Neuronal stem cell (in vitro differentiated cells): Measurements from ENCODE around the gene AATF.

Source experiments
- DNase-seq: peaks from one replicate; pipeline ENCODE4 v3.0.0-alpha.2; 2013; ENCODE audit warnings: low spot score
- H2AFZ ChIP-seq: one replicate; pipeline ENCODE4 v1.6.1; 2013; ENCODE audit warnings: mild to moderate bottlenecking, low read length, inconsistent platforms
- H2AK5ac ChIP-seq: 2 replicates; pipeline ENCODE4 v1.6.1; 2013; ENCODE audit warnings: low read depth, mild to moderate bottlenecking, inconsistent platforms, low read length, moderate library complexity, mixed read lengths
- H2BK120ac ChIP-seq: 2 replicates; pipeline ENCODE4 v1.6.1; 2013; ENCODE audit warnings: low read depth, mild to moderate bottlenecking, inconsistent platforms, low read length, moderate library complexity, mixed read lengths
- H2BK12ac ChIP-seq: one replicate; pipeline ENCODE4 v1.6.1; 2013; ENCODE audit warnings: low read length, inconsistent platforms
- H2BK15ac ChIP-seq: 2 replicates; pipeline ENCODE4 v1.6.1; 2013; ENCODE audit warnings: mild to moderate bottlenecking, low read length, inconsistent platforms, mixed read lengths
- H2BK5ac ChIP-seq: one replicate; pipeline ENCODE4 v1.6.1; 2013; ENCODE audit warnings: inconsistent platforms, mild to moderate bottlenecking, low read length, moderate library complexity
- H3K14ac ChIP-seq: one replicate; pipeline ENCODE4 v1.6.1; 2013; ENCODE audit warnings: low read length, inconsistent platforms
- H3K18ac ChIP-seq: 2 replicates; pipeline ENCODE4 v1.6.1; 2013; ENCODE audit warnings: low read length, inconsistent platforms
- H3K23ac ChIP-seq: 2 replicates; pipeline ENCODE4 v1.6.1; 2013; ENCODE audit warnings: low read depth, mild to moderate bottlenecking, mixed read lengths, low read length, inconsistent platforms; ENCODE audit not compliant: poor library complexity
- H3K27ac ChIP-seq: replicated peaks from 3 replicates; pipeline ENCODE4 v1.5.1; 2013; ENCODE audit warnings: low read length, inconsistent platforms
- H3K27me3 ChIP-seq, 3 experiments: 2 replicates each; pipeline ENCODE4 v1.6.1; 2013; ENCODE audit warnings: low read length in 3 of 3, mild to moderate bottlenecking in 2 of 3, inconsistent platforms in 1 of 3, low read depth in 1 of 3, mixed read lengths in 1 of 3, moderate library complexity in 1 of 3; ENCODE audit not compliant: control insufficient read depth in 3 of 3, insufficient read depth in 3 of 3
- H3K36me3 ChIP-seq, 2 donors: replicated peaks in 1 of 2; 2 replicates each; pipeline ENCODE4 v1.6.1; 2013; ENCODE audit warnings: low read length in 2 of 2; ENCODE audit not compliant: control insufficient read depth in 2 of 2, insufficient read depth in 2 of 2
- H3K4ac ChIP-seq: 2 replicates; pipeline ENCODE4 v1.6.1; 2013; ENCODE audit warnings: inconsistent platforms, mild to moderate bottlenecking, low read length, moderate library complexity
- H3K4me1 ChIP-seq, 2 donors: 1 replicate in 1 of 2; 2 replicates in 1 of 2; pipeline ENCODE4 v1.6.1; 2013; ENCODE audit warnings: low read length in 2 of 2, low read depth in 1 of 2; ENCODE audit not compliant: control insufficient read depth in 2 of 2, insufficient read depth in 1 of 2
- H3K4me2 ChIP-seq: one replicate; pipeline ENCODE4 v1.6.1; 2013; ENCODE audit warnings: mild to moderate bottlenecking, low read length, inconsistent platforms; ENCODE audit not compliant: insufficient read depth, poor library complexity, severe bottlenecking
- H3K4me3 ChIP-seq, 2 donors: 2 replicates each; pipeline ENCODE4 v1.5.1; 2013; ENCODE audit warnings: low read length in 2 of 2, mild to moderate bottlenecking in 2 of 2, inconsistent platforms in 1 of 2, moderate library complexity in 1 of 2
- H3K79me1 ChIP-seq: one replicate; pipeline ENCODE4 v1.6.1; 2013; ENCODE audit warnings: low read depth, mild to moderate bottlenecking, inconsistent platforms, low read length, moderate library complexity
- H3K9ac ChIP-seq: one replicate; pipeline ENCODE4 v1.6.1; 2013; ENCODE audit warnings: mild to moderate bottlenecking, low read depth, low read length, inconsistent platforms; ENCODE audit not compliant: poor library complexity
- H3K9me3 ChIP-seq, 2 donors: replicated peaks in 1 of 2; 2 replicates each; pipeline versions ENCODE3 to v1.6.1; 2013; ENCODE audit warnings: low read length in 2 of 2, mild to moderate bottlenecking in 2 of 2, inconsistent platforms in 1 of 2, low read depth in 1 of 2, mixed read lengths in 1 of 2, moderate library complexity in 1 of 2; ENCODE audit not compliant: control insufficient read depth in 2 of 2, insufficient read depth in 1 of 2
- H4K8ac ChIP-seq: one replicate; pipeline ENCODE4 v1.6.1; 2013; ENCODE audit warnings: low read depth, mild to moderate bottlenecking, inconsistent platforms, low read length, moderate library complexity
- H4K91ac ChIP-seq: one replicate; pipeline ENCODE4 v1.6.1; 2013; ENCODE audit warnings: low read length, low read depth, mild to moderate bottlenecking, inconsistent platforms; ENCODE audit not compliant: poor library complexity
- WGBS, 2 donors: extraction: QIAGEN DNeasy Blood & Tissue Kit; methylation state at CpG; one replicate each; pipeline ENCODE4 v1.1.7; 2013; ENCODE audit warnings: missing lambda C conversion rate in 2 of 2, mixed read lengths in 1 of 2; ENCODE audit not compliant: insufficient read length in 2 of 2, insufficient replicate concordance in 1 of 2; ENCODE audit errors: extremely low coverage in 2 of 2; 5-methylcytosine and 5-hydroxymethylcytosine counted together

Gene AATF

GRCh38 chr17:36945959-36946725, 2.6 kb upstream of the AATF start:
- Histone ChIP-seq H3K27ac (no peak overlapping the region), H4K8ac (no peak overlapping the region), H3K9me3 (peaks cover 0 to 6% of the 10 kb centered on the region in 2 donors), H3K9ac (no peak overlapping the region), H2BK120ac (no peak overlapping the region), H3K18ac (peak overlapping the region; percentile 62), H2BK5ac (no peak overlapping the region), H3K4ac (no peak overlapping the region), H2BK15ac (no peak overlapping the region), H3K79me1 (no peaks in the 10 kb centered on the region), H2AK5ac (no peak overlapping the region), H3K23ac (peak overlapping the region; percentile 82), H3K4me2 (no peak overlapping the region), H3K14ac (no peak overlapping the region), H3K4me1 (peaks cover 2 to 3% of the 10 kb centered on the region in 2 donors), H3K27me3 (peaks cover 43 to 71% (median 65%) of the 10 kb centered on the region in 3 experiments), H3K36me3 (peaks cover 2 to 8% of the 10 kb centered on the region in 2 donors), H3K4me3 (no peak overlapping the region), H4K91ac (no peak overlapping the region), H2BK12ac (no peak overlapping the region), H2AFZ (no peak overlapping the region)
- no CpG with 5 or more reads among the region's 30 CpGs for WGBS, 2 donors
- no peak for DNase-seq

- Histone ChIP-seq H3K4me2 (no peak overlapping the region), H3K14ac (no peak overlapping the region), H3K23ac (no peak overlapping the region), H3K4me1 (peaks cover 2 to 3% of the 10 kb centered on the region in 2 donors), H3K27ac (no peak overlapping the region), H3K79me1 (no peaks in the 10 kb centered on the region), H3K18ac (no peak overlapping the region), H3K9me3 (peaks cover 0 to 6% of the 10 kb centered on the region in 2 donors), H4K8ac (no peak overlapping the region), H3K9ac (no peak overlapping the region), H2BK15ac (no peak overlapping the region), H3K4me3 (no peak overlapping the region), H4K91ac (no peak overlapping the region), H2BK5ac (no peak overlapping the region), H2AFZ (no peak overlapping the region), H2AK5ac (no peak overlapping the region), H2BK120ac (no peak overlapping the region), H2BK12ac (no peak overlapping the region), H3K36me3 (peaks cover 2 to 13% of the 10 kb centered on the region in 2 donors), H3K4ac (no peak overlapping the region), H3K27me3 (peaks cover 37 to 66% (median 59%) of the 10 kb centered on the region in 3 experiments)
- DNase-seq, result no peak
- no CpG with 5 or more reads among the region's 2 CpGs for whole genome bisulfite sequencing, 2 donors
Measured at GRCh38 chr17:36946726-36947091, 2.0 kb upstream of the AATF start.

GRCh38 chr17:36947922-36948716, 635 bp upstream of the AATF start:
- Histone ChIP-seq H3K4me2 (peak overlapping the region; percentile 63), H3K27me3 (peaks cover 25 to 51% (median 45%) of the 10 kb centered on the region in 3 experiments), H2BK5ac (no peak overlapping the region), H3K36me3 (peaks cover 10 to 27% of the 10 kb centered on the region in 2 donors), H3K4ac (no peak overlapping the region), H4K8ac (no peak overlapping the region), H2BK12ac (no peak overlapping the region), H3K14ac (no peak overlapping the region), H3K9ac (no peak overlapping the region), H3K4me1 (peaks cover 2 to 3% of the 10 kb centered on the region in 2 donors), H3K18ac (peak overlapping the region; percentile 13), H3K79me1 (no peaks in the 10 kb centered on the region), H2BK120ac (no peak overlapping the region), H3K23ac (peak overlapping the region; percentile 15), H2BK15ac (no peak overlapping the region), H4K91ac (no peak overlapping the region), H3K4me3 (peak overlapping the region; percentile 65 to 74), H3K27ac (no peak overlapping the region), H3K9me3 (peaks cover 0 to 6% of the 10 kb centered on the region in 2 donors), H2AFZ (peak overlapping the region; percentile 97), H2AK5ac (no peak overlapping the region)
- no CpG with 5 or more reads among the region's 26 CpGs for WGBS, 2 donors
- DNase-seq, result no peak

GRCh38 chr17:36949461-36949927, 740 bp downstream of the AATF start:
- DNase-seq, result no peak
- Histone ChIP-seq H4K8ac (no peak overlapping the region), H3K27me3 (peaks cover 19 to 38% (median 35%) of the 10 kb centered on the region in 3 experiments), H3K4me3 (peak overlapping the region; percentile 65 to 87), H3K9me3 (peaks cover 0 to 6% of the 10 kb centered on the region in 2 donors), H2BK15ac (no peak overlapping the region), H3K4ac (no peak overlapping the region), H3K9ac (peak overlapping the region; percentile 89), H3K79me1 (no peaks in the 10 kb centered on the region), H2AK5ac (no peak overlapping the region), H2BK120ac (no peak overlapping the region), H3K27ac (peak overlapping the region; percentile 83), H3K14ac (no peak overlapping the region), H3K23ac (no peak overlapping the region), H3K36me3 (peaks cover 18 to 41% of the 10 kb centered on the region in 2 donors), H3K4me1 (peaks cover 2 to 3% of the 10 kb centered on the region in 2 donors), H3K4me2 (peak overlapping the region; percentile 80), H3K18ac (peak overlapping the region; percentile 92), H2BK5ac (no peak overlapping the region), H2BK12ac (no peak overlapping the region), H2AFZ (peak overlapping the region; percentile 97), H4K91ac (no peak overlapping the region)
- no CpG with 5 or more reads among the region's 9 CpGs for WGBS, 2 donors
